HCT116 (cell line): ENCODE results near the gene SPATC1L.

Source experiments
- CTCF ChIP-seq, 3 experiments: fragments of 200-600 bp in 1 of 3; sonication (generic) in 1 of 3; IDR thresholded peaks in 2 of 3; conservative IDR thresholded peaks in 1 of 3; 2 replicates each; pipeline ENCODE4 v1.5.1; 2012 to 2017; ENCODE audit warnings: low read depth in 2 of 3, low read length in 2 of 3, antibody characterized with exemption in 1 of 3, borderline replicate concordance in 1 of 3, control low read depth in 1 of 3, mild to moderate bottlenecking in 1 of 3, mixed read lengths in 1 of 3, mixed run types in 1 of 3, moderate library complexity in 1 of 3; ENCODE audit not compliant: insufficient read depth in 1 of 3
- ZNF274 ChIP-seq: fragments of 200-500 bp; sonication (Bioruptor generic); IDR thresholded peaks from 2 replicates; pipeline ENCODE4 v1.6.1; 2014; ENCODE audit warnings: mild to moderate bottlenecking, low read depth, low read length, inconsistent platforms

- no peak for TF ChIP-seq CTCF (IDR thresholded peaks at IDR 0.05 in 2 of 3, conservative IDR thresholded peaks at IDR 0.05 in 1 of 3; ENCODE audit: borderline replicate concordance in 1 of 3, insufficient read depth in 1 of 3, low read depth in 2 of 3, low read length in 2 of 3)
- no peak for TF ChIP-seq ZNF274
These were observed 55.9 kb downstream of the SPATC1L start for GRCh38 chr21:46128106-46128932.
